Middle frontal gyrus (tissue), 1 donor: ENCODE results near the gene PCSK6.
"Not testable (repeated sequence)": the region's sequence is repeated elsewhere in the genome, so short reads cannot be mapped to it uniquely, and the experiment has no call there.

Experiments
- DNase-seq: peaks from one replicate; pipeline ENCODE4 v3.0.0-alpha.2; 2015; ENCODE audit warnings: low spot score; ENCODE audit errors: extremely low spot score

PCSK6 gene

GRCh38 chr15:101310508-101310907, 179.0 kb downstream of the PCSK6 start:
- no peak for DNase-seq

- DNase-seq = no peak
Observed at GRCh38 chr15:101310161-101310480, 179.4 kb downstream of the PCSK6 start.

DNA sequence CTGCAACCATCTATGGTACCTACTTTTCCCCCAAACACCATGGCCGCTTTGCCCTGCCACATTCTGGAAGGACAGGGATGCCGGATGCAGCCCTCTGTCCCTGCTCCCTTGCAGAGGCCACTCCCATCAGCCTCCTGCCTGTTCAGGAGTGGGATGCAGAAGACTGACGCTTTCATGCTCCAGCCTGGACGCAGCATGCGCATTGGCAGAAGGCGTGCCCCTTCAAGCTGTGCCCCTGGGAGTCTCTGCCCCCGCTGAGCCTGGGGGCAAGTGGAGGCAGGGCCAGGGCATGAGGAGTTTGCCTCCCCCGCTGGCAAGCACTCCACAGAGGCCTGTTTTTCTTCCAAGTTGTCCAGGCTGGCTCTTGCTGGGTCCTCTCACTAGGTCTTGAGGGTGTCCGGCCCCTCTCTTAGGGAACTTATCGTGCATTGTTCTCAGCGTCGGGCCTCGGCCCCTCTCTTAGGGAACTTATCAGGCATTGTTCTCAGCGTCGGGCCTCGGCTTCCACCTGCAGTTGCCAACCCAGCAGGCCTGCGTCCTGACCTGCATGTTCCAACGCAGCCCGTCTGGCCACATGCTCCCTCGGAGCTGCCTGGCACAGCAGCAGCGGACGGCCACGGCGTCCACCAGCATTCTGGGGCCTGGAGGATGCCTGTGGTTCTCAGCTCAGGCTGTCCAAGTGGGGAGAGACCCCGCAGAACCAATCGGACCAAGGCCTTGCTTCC, 179.9 kb downstream of the PCSK6 start:
- DNase-seq = no peak

GRCh38 chr15:101308604-101309435, 180.7 kb downstream of the PCSK6 start:
- no peak for DNase-seq

GRCh38 chr15:101307897-101308603, 181.5 kb downstream of the PCSK6 start:
- no peak for DNase-seq

GRCh38 chr15:101307048-101307896, 182.2 kb downstream of the PCSK6 start:
- DNase-seq = no peak

DNA sequence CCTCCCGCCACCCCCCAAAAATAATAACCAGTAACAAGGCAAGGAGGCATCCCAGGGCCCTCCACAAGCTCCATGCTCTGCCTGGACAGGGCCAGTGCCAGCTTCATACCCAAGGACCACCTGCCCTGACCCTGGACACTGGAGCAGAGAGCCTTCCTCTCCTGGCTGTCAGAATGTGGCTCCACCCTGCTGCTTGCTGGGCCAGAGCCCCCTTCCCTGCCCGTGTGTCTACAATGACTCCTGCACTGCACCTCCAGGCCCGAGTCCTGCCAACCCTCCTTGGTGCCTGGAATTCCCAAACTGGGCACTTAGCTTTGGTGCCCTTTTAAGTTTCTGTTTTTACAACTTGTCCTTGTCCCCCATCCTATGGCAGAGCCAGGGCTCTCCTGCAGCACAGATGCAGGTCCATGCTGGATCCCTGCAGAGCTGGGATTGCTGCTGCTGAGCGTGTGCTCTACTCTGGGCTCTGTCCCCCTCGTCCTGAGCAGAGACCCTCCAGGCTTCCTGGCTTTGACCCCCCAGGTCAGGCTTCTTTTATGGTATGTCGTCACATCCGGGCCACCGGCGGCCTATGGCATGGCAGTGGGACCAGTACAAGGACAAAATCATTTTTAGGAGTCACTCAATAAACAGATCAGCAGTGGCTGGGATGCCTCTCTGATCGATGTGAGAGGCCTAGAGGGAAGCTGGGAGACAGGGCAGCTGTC, 183.0 kb downstream of the PCSK6 start:
- no peak for DNase-seq

GRCh38 chr15:101305820-101306255, 183.7 kb downstream of the PCSK6 start:
- DNase-seq = no peak

DNA sequence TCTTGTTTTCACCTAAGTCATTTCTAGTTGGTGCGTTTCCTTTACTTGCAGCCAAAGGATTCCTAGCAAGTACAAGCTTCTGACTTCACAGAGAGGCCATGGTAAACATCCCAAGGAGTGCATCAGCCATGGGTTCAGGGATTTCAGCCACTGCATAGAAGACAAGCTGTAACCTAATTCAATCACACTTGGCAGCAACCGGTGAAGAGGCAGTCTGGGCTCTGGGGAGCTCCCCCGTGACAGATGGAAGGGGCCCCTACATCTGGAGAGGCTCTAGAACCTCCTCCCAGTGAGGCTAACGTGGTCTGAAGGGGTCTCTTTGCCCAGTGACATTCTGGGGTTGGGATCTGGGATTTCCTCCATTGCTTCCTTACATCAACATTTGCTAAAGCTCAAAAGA, 186.1 kb downstream of the PCSK6 start:
- no peak for DNase-seq

GRCh38 chr15:101296418-101297405, 192.8 kb downstream of the PCSK6 start:
- no peak for DNase-seq

GRCh38 chr15:101295607-101296161, 193.8 kb downstream of the PCSK6 start:
- DNase-seq = no peak

- DNase-seq = peak; percentile 89
Observed at GRCh38 chr15:101294731-101295606, 194.5 kb downstream of the PCSK6 start, which contains the start of gene SNRPA1. SNRPA1 (minus strand) TSS chr15:101295248; CDS start chr15:101295178, 70 bp downstream.

GRCh38 chr15:101293122-101293521, 196.4 kb downstream of the PCSK6 start:
- DNase-seq = no peak

- no peak for DNase-seq
Observed at GRCh38 chr15:101288905-101289513, 200.5 kb downstream of the PCSK6 start.

DNA sequence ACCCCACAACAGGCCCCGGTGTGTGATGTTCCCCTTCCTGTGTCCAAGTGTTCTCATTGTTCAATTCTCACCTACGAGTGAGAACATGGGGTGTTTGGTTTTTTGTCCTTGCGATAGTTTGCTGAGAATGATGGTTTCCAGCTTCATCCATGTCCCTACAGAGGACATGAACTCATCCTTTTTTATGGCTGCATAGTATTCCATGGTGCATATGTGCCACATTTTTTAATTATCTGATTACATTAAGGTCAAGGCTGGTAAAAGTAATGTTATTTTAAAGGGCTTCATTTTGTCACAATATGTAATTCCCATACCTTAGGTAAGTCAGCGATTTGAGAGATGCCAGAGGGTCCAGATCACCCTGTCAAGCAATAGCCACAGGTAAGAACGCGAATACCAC, 202.2 kb downstream of the PCSK6 start:
- not testable (repeated sequence) for DNase-seq

GRCh38 chr15:101286471-101287114, 202.9 kb downstream of the PCSK6 start:
- DNase-seq = no peak

GRCh38 chr15:101283931-101284330, 205.6 kb downstream of the PCSK6 start:
- DNase-seq = no peak
